Measurements from ENCODE around the gene SYNE2. TPM values are rescaled to one million over a fixed set of nuclear protein-coding genes. Genes with fewer than 3 reads are reported as not detected.

Gene SYNE2
- total and polyA plus RNA-seq, 2 of the 8 experiments (the other 6 are each of a cell fraction or from before 2014, with no cell fraction given): 32.6 to 46.1 TPM

- TF ChIP-seq CHD1 (IDR thresholded peaks at IDR 0.05; ENCODE audit: low read depth, low read length): no peak
- no peak for TF ChIP-seq SP1 (IDR thresholded peaks at IDR 0.05; ENCODE audit: low read depth, low read length)
These were observed 206.8 kb downstream of the SYNE2 start (continued) for GRCh38 chr14:64059454-64060198.

Measured in H1 (cell line).